ENCODE data around the gene HLA-G.

DNA sequence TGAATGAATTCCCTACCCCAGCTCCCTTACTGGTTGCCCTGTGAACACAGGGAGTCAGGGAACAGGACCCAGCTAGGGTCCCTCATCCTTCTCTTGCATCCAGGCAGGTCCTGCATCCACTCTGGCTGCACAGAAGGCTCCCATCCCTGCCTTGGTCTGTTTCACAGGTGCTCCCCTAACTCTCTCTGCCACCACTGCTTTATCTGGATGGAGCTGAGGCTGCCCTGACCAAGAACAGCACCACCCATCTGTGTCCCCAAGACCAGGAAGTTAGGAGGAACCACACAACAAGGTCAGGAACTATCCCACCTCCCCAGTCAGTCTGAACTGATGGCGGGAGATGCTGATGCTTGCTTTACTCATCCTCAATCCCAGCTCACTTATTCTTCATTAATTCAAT, 16.2 kb upstream of the HLA-G start:
- no peak for TF ChIP-seq ZNF274 (IDR thresholded peaks at IDR 0.05; ENCODE audit: low read depth, low read length)
- no peak for TF ChIP-seq YY1 (IDR thresholded peaks at IDR 0.05; ENCODE audit: insufficient read depth, insufficient read length)

All from NT2/D1 (cell line).